Neural crest cell (in vitro differentiated cells): ENCODE results near the gene NUPR1. TPM values are rescaled to one million over a fixed set of nuclear protein-coding genes. Genes with fewer than 3 reads are reported as not detected.
A peak's percentile ranks its signal among the peaks of the same experiment; 100 is the strongest.
"Not testable (repeated sequence)": the region's sequence is repeated elsewhere in the genome, so short reads cannot be mapped to it uniquely, and the experiment has no call there.

Experiments
- DNase-seq: peaks from one replicate; pipeline ENCODE4 v3.0.0; 2021; ENCODE audit warnings: low read depth, mixed read lengths, low spot score
- H3K27ac Mint-ChIP-seq: one replicate; pipeline ENCODE4 v1.8.0; 2021; ENCODE audit warnings: mild to moderate bottlenecking, mixed read lengths; ENCODE audit not compliant: unreplicated experiment
- H3K27me3 Mint-ChIP-seq: 2 replicates; pipeline ENCODE4 v1.8.0; 2021; ENCODE audit warnings: low read depth, mild to moderate bottlenecking, mixed read lengths
- H3K36me3 Mint-ChIP-seq: 2 replicates; pipeline ENCODE4 v1.8.0; 2021; ENCODE audit warnings: low read depth, mild to moderate bottlenecking, mixed read lengths
- H3K4me1 Mint-ChIP-seq: 2 replicates; pipeline ENCODE4 v1.8.0; 2021; ENCODE audit warnings: mixed read lengths
- H3K4me3 Mint-ChIP-seq: one replicate; pipeline ENCODE4 v1.8.0; 2021; ENCODE audit warnings: mild to moderate bottlenecking, mixed read lengths
- H3K9me3 Mint-ChIP-seq: 2 replicates; pipeline ENCODE4 v1.8.0; 2021; ENCODE audit warnings: mixed read lengths
- total RNA-seq: library from RNA; stranded (reverse); gene quantifications from 2 replicates; pipeline ENCODE4 v1.2.1, GENCODE V29; 2021
- TF ChIP-seq, protein P1 (sequence below): fragments of 200-600 bp; sonication (generic); conservative IDR thresholded peaks from 2 replicates; pipeline ENCODE4 v1.5.0; 2021; ENCODE audit warnings: antibody characterized with exemption, mild to moderate bottlenecking

Gene NUPR1
- total RNA-seq, 1 donor from 2014 or later = not detected

DNA sequence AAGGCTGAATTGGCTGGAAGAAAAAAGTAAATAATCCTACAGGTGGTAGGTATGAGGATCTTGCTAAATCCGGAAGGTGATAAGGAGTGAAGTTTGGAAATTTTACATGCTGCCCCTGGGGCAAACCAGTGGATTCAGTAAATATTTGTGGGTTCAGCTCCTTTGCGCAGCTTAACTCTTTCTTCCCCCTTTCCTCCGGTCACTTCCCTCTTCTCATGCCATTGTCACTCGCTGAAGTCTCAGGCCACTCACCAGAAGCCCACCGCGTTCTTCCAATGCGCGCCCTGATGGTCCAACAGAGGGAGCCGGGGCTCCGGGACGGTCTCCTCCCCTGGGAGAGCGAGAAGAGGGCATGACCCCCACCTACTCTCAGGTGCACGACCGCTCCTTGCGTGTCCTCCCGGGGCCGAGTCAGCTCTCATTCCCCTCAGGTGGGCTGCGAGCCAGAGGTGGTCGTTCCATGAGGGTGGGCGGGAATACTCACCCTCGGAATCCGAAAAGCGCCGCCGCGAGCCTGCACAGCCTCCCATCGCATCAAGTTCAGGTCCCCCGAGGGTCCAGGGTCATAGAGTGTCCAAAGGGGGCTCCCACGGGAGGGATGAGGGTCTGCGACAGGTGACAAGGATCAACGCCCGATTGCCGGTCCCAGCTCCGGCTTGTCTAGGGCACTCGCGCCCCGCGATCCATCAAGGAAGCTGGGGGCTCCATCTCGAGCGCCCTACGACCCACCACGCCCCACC is 47.4 kb downstream of the NUPR1 start:
- Mint-ChIP-seq H3K9me3 (no peaks in the 10 kb centered on the region), H3K27me3 (no peaks in the 10 kb centered on the region), H3K4me1 (peaks cover 14% of the 10 kb centered on the region), H3K36me3 (peaks cover 3% of the 10 kb centered on the region), H3K27ac (peak overlapping the region; percentile 100), H3K4me3 (peak overlapping the region; percentile 100)
- TF ChIP-seq, protein P1, sequence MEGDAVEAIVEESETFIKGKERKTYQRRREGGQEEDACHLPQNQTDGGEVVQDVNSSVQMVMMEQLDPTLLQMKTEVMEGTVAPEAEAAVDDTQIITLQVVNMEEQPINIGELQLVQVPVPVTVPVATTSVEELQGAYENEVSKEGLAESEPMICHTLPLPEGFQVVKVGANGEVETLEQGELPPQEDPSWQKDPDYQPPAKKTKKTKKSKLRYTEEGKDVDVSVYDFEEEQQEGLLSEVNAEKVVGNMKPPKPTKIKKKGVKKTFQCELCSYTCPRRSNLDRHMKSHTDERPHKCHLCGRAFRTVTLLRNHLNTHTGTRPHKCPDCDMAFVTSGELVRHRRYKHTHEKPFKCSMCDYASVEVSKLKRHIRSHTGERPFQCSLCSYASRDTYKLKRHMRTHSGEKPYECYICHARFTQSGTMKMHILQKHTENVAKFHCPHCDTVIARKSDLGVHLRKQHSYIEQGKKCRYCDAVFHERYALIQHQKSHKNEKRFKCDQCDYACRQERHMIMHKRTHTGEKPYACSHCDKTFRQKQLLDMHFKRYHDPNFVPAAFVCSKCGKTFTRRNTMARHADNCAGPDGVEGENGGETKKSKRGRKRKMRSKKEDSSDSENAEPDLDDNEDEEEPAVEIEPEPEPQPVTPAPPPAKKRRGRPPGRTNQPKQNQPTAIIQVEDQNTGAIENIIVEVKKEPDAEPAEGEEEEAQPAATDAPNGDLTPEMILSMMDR = no peak
- DNase-seq = peak; percentile 41

DNA sequence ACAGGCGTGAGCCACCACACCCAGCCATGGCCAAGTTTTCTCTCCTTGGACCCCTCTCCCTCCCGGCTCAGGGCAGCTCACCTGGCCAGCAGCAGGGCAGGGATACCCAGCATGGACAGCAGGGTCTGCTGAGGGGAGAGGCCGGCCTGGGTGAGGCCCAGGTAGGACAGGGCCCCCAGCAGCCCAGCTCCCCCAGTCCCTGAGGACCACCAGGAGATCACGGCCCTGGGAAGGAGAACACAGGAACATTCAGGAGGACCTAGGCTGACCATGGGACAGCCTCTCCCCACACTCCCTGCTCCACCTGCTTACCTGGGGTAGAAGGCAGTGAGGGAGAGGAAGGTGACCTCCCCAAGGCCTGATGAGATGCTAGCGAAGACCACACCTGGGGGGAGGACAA is 52.5 kb downstream of the NUPR1 start:
- TF ChIP-seq, protein P1 = no peak
- Mint-ChIP-seq H3K4me3 (no peak overlapping the region), H3K9me3 (no peaks in the 10 kb centered on the region), H3K36me3 (peaks cover 3% of the 10 kb centered on the region), H3K4me1 (peaks cover 3% of the 10 kb centered on the region), H3K27ac (no peak overlapping the region), H3K27me3 (no peaks in the 10 kb centered on the region)
- no peak for DNase-seq

DNA sequence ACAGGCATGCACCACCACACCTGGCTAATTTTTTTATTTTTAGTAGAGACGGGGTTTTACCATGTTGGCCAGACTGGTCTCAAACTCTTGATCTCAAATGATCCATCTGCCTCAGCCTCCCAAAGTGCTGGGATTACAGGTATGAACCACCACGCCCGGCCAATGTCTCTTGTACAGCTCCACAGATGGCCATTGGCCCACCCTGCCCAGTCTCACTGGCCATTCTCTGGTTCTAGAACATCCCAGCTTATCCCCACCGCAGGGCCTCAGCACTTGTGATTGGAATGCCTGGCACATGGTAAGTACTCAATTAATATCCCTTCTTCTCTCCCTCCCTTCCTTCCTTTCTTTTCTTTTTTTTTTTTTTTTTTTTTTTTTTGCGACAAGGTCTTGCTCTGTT is 55.4 kb downstream of the NUPR1 start:
- not testable (repeated sequence) for H3K36me3 Mint-ChIP-seq, H3K9me3 Mint-ChIP-seq, H3K27ac Mint-ChIP-seq, H3K27me3 Mint-ChIP-seq, H3K4me3 Mint-ChIP-seq, H3K4me1 Mint-ChIP-seq, DNase-seq

Other genes with a start within 250 kb of the NUPR1 start
- 79.0 and 79.3 TPM in 2 replicates for gene SBK1, start 246.4 kb downstream of the NUPR1 start, total RNA-seq
- 1.5 and 3.2 TPM in 2 replicates for gene NPIPB6, start 175.5 kb downstream of the NUPR1 start, total RNA-seq
- 91.7 and 119 TPM in 2 replicates for gene EIF3CL, start 135.1 kb downstream of the NUPR1 start, total RNA-seq
- 0.32 and 0.56 TPM in 2 replicates for gene NPIPB7, start 66.6 kb downstream of the NUPR1 start, total RNA-seq
- gene CLN3, start 46.9 kb downstream of the NUPR1 start, total RNA-seq = 34.4 and 34.6 TPM in 2 replicates
- gene APOBR, start 44.3 kb downstream of the NUPR1 start, total RNA-seq = 0.14 TPM in 1 of 2 replicates, not detected in the other
- gene IL27, start 32.1 kb downstream of the NUPR1 start, total RNA-seq = not detected in 2 replicates
- gene SGF29, start 14.9 kb upstream of the NUPR1 start, total RNA-seq = 34.4 and 41.1 TPM in 2 replicates
- gene SULT1A2, start 58.1 kb upstream of the NUPR1 start, total RNA-seq = 0.23 TPM in 1 of 2 replicates, not detected in the other
- gene SULT1A1, start 71.1 kb upstream of the NUPR1 start, total RNA-seq = 0.96 and 1.7 TPM in 2 replicates
- not detected in 2 replicates for gene NPIPB8, start 99.1 kb upstream of the NUPR1 start, total RNA-seq
- 901 and 985 TPM in 2 replicates for gene EIF3C, start 172.5 kb upstream of the NUPR1 start, total RNA-seq
- gene NPIPB9, start 212.8 kb upstream of the NUPR1 start, total RNA-seq = 1.6 and 3.7 TPM in 2 replicates